CD14-positive monocyte (primary cell): ENCODE results near the gene RECQL5. TPM values are rescaled to one million over a fixed set of nuclear protein-coding genes. Genes with fewer than 3 reads are reported as not detected.
A peak's percentile ranks its signal among the peaks of the same experiment; 100 is the strongest.

Experiments used
- DNase-seq, 3 donors: peaks; one replicate each; pipeline ENCODE4 v3.0.0-alpha.2; 2011 to 2022
- H2AFZ ChIP-seq: 2 replicates; pipeline ENCODE4 v1.6.0; 2012; ENCODE audit warnings: mild to moderate bottlenecking, low read depth, low read length, inconsistent platforms; ENCODE audit not compliant: insufficient read depth, poor library complexity, severe bottlenecking
- H3K27ac ChIP-seq, 2 donors: 1 replicate in 1 of 2; 2 replicates in 1 of 2; pipeline ENCODE4 v1.5.1; 2012 to 2013; ENCODE audit warnings: low read length in 2 of 2, control low read depth in 1 of 2, inconsistent platforms in 1 of 2, low read depth in 1 of 2, mild to moderate bottlenecking in 1 of 2
- H3K27me3 ChIP-seq, 2 donors: one replicate each; pipeline versions ENCODE4 v1.6.0 to v1.6.1; 2011 to 2013; ENCODE audit warnings: low read length in 2 of 2; ENCODE audit not compliant: control insufficient read depth in 2 of 2, insufficient read depth in 2 of 2
- H3K36me3 ChIP-seq, 2 donors: replicated peaks in 1 of 2; 1 replicate in 1 of 2; 2 replicates in 1 of 2; pipeline versions ENCODE4 v1.5.1 to v1.6.1; 2012 to 2013; ENCODE audit warnings: low read length in 2 of 2, control low read depth in 1 of 2, inconsistent platforms in 1 of 2, mild to moderate bottlenecking in 1 of 2; ENCODE audit not compliant: insufficient read depth in 2 of 2, control insufficient read depth in 1 of 2
- H3K4me1 ChIP-seq, 2 donors: 1 replicate in 1 of 2; 2 replicates in 1 of 2; pipeline versions ENCODE4 v1.5.1 to v1.6.1; 2012 to 2013; ENCODE audit warnings: low read length in 2 of 2, control low read depth in 1 of 2, inconsistent platforms in 1 of 2, mild to moderate bottlenecking in 1 of 2, moderate library complexity in 1 of 2; ENCODE audit not compliant: insufficient read depth in 2 of 2, control insufficient read depth in 1 of 2
- H3K4me2 ChIP-seq: replicated peaks from 2 replicates; pipeline ENCODE3; 2012; ENCODE audit warnings: low read length, moderate library complexity, mild to moderate bottlenecking; ENCODE audit not compliant: poor library complexity, severe bottlenecking; ENCODE audit errors: extremely low read depth
- H3K4me3 ChIP-seq, 3 experiments: fragments of 200-600 bp in 1 of 3; sonication (generic) in 1 of 3; replicated peaks in 1 of 3; 1 replicate in 2 of 3; 2 replicates in 1 of 3; pipeline ENCODE4 v1.5.1; 2011 to 2013; ENCODE audit warnings: low read length in 3 of 3, mild to moderate bottlenecking in 3 of 3, control low read depth in 2 of 3, low read depth in 2 of 3, inconsistent platforms in 1 of 3, moderate library complexity in 1 of 3
- H3K79me2 ChIP-seq: 2 replicates; pipeline ENCODE4 v1.6.0; 2012; ENCODE audit warnings: mild to moderate bottlenecking, control low read depth, inconsistent platforms, low read length, moderate library complexity; ENCODE audit not compliant: insufficient read depth
- H3K9ac ChIP-seq: 2 replicates; pipeline ENCODE4 v1.6.0; 2017; ENCODE audit warnings: low read length, mild to moderate bottlenecking; ENCODE audit not compliant: insufficient read depth, poor library complexity, severe bottlenecking
- H3K9me3 ChIP-seq, 2 donors: replicated peaks in 1 of 2; 1 replicate in 1 of 2; 2 replicates in 1 of 2; pipeline versions ENCODE4 v1.5.1 to v1.6.1; 2012 to 2013; ENCODE audit warnings: low read length in 2 of 2, control low read depth in 1 of 2; ENCODE audit not compliant: control insufficient read depth in 1 of 2, insufficient read depth in 1 of 2
- H4K20me1 ChIP-seq: 2 replicates; pipeline ENCODE4 v1.6.0; 2012; ENCODE audit warnings: mild to moderate bottlenecking, low read length, control low read depth, moderate library complexity; ENCODE audit not compliant: insufficient read depth
- H3K27ac Mint-ChIP-seq, 7 donors: one replicate each; pipeline ENCODE4 v1.8.0; 2020; ENCODE audit warnings: mild to moderate bottlenecking in 7 of 7, mixed read lengths in 7 of 7, moderate library complexity in 6 of 7, inconsistent platforms in 2 of 7
- H3K27me3 Mint-ChIP-seq, 3 donors: one replicate each; pipeline ENCODE4 v1.8.0; 2021 to 2022; ENCODE audit warnings: low read depth in 3 of 3, mild to moderate bottlenecking in 3 of 3, mixed read lengths in 3 of 3, moderate library complexity in 3 of 3, inconsistent platforms in 1 of 3
- H3K36me3 Mint-ChIP-seq, 2 donors: one replicate each; pipeline ENCODE4 v1.8.0; 2020; ENCODE audit warnings: mixed read lengths in 2 of 2, inconsistent platforms in 1 of 2, mild to moderate bottlenecking in 1 of 2
- H3K4me1 Mint-ChIP-seq: one replicate; pipeline ENCODE4 v1.8.0; 2020; ENCODE audit warnings: mild to moderate bottlenecking, mixed read lengths
- H3K4me3 Mint-ChIP-seq, 2 donors: one replicate each; pipeline ENCODE4 v1.8.0; 2020; ENCODE audit warnings: mild to moderate bottlenecking in 2 of 2, mixed read lengths in 2 of 2, moderate library complexity in 1 of 2
- H3K9me3 Mint-ChIP-seq, 7 donors: one replicate each; pipeline ENCODE4 v1.8.0; 2020 to 2022; ENCODE audit warnings: mixed read lengths in 7 of 7, mild to moderate bottlenecking in 6 of 7, moderate library complexity in 6 of 7, inconsistent platforms in 2 of 7
- CTCF ChIP-seq: fragments of 200-600 bp; IDR thresholded peaks from one replicate; pipeline ENCODE4 v1.8.0; 2022; ENCODE audit warnings: antibody characterized with exemption, mild to moderate bottlenecking
- WGBS: methylation state at CpG from one replicate; pipeline ENCODE4 v1.1.5; 2013; ENCODE audit warnings: missing lambda C conversion rate; ENCODE audit not compliant: insufficient coverage; 5-methylcytosine and 5-hydroxymethylcytosine counted together
- intact Hi-C, 2 donors: fragments of 100-400 bp; cut with micrococcal nuclease; formaldehyde crosslinking; loops; one replicate each; pipeline versions ENCODE4 v1.15.0 to v1.15.1; 2023
- polyA plus RNA-seq, 3 donors: library from polyadenylated mRNA; depleted of rRNA in 1 of 3; unstranded in 2 of 3; stranded (reverse) in 1 of 3; fragments of 300-500 nt in 2 of 3; fragments of >200 nt in 1 of 3; fragmentation: Illumina TruSeq in 2 of 3; gene quantifications; 1 replicate in 2 of 3; 2 replicates in 1 of 3; pipeline ENCODE4 v1.2.3, GENCODE V29; 2012 to 2021

Gene RECQL5
- polyA plus RNA-seq, 3 donors = 3.1 to 27.7 (median 4.4) TPM

DNA sequence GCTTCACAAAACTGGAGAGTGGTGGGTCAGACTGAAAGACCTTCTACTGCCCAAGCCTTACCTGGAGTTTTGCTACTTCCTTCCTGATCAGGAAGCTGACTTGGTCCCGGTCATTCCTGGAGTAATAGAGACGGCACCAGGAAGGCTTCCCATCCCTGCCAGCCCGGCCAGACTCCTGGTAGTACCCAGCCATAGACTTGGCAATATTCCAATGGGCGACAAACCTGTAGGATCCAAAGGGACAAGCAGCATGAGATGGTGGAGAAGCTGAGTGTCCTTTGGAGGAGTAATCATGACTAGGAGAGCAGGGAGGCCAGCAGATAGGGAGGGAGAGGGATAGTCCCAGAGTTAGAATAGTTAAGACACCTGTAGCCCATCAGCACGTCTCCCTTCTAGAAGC, 8.7 kb downstream of the RECQL5 start:
- no peaks in the 10 kb centered on the region for H3K27me3 ChIP-seq
- H2AFZ ChIP-seq = no peak overlapping the region
- no peaks in the 10 kb centered on the region for H3K9me3 Mint-ChIP-seq
- 94% methylated on average over 5 of the region's 5 CpGs for WGBS
- DNase-seq = no peak
- no peaks in the 10 kb centered on the region for H3K9me3 ChIP-seq
- H3K4me3 Mint-ChIP-seq = no peak overlapping the region
- H3K27me3 Mint-ChIP-seq = no peaks in the 10 kb centered on the region
- H4K20me1 ChIP-seq = no peaks in the 10 kb centered on the region
- peak overlapping the region in 3 of 7 donors; percentile 22 to 65 (median 50) for H3K27ac Mint-ChIP-seq
- H3K27ac ChIP-seq = no peak overlapping the region
- H3K4me3 ChIP-seq = no peak overlapping the region
- peaks cover 15 to 17% of the 10 kb centered on the region in 2 donors for H3K4me1 ChIP-seq
- no peaks in the 10 kb centered on the region for H3K79me2 ChIP-seq
- H3K36me3 ChIP-seq = peaks cover 44 to 53% of the 10 kb centered on the region in 2 donors
- no peak overlapping the region for H3K4me2 ChIP-seq
- H3K36me3 Mint-ChIP-seq = peaks cover 42 to 76% of the 10 kb centered on the region in 2 donors
- H3K9ac ChIP-seq = no peak overlapping the region
- peaks cover 18% of the 10 kb centered on the region for H3K4me1 Mint-ChIP-seq
- intact Hi-C loops = no loop called here
- TF ChIP-seq CTCF = no peak

DNA sequence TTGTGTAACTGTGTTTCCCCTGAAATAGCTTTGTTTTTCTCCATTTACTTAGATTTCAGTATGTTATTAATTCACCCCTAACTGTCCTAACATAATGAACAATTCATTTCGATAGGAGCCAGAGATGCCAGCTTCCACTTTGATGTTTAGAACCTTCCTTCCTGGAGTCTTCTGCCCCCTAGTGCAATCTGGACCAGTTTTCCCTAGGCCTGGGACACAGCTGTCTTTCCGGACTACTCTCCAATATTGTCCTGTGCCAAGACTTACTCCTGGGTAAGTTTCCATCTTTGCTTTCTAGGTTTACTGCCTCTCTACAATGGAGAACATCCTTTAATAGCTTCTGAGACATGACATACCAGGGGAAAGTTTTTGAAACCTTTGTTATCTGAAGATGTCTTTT, 12.8 kb downstream of the RECQL5 start:
- Mint-ChIP-seq H3K4me3 (peak overlapping the region in 1 of 2 donors; percentile 52), H3K27me3 (peaks cover 0 to 3% (median 0%) of the 10 kb centered on the region in 3 donors), H3K36me3 (peaks cover 43 to 78% of the 10 kb centered on the region in 2 donors), H3K4me1 (peaks cover 27% of the 10 kb centered on the region), H3K27ac (peak overlapping the region; percentile 69 to 91 (median 81)), H3K9me3 (peaks cover 0 to 2% (median 0%) of the 10 kb centered on the region in 7 donors)
- Histone ChIP-seq H3K4me3 (peak overlapping the region in 1 of 3 experiments; percentile 17), H3K36me3 (peaks cover 38 to 44% of the 10 kb centered on the region in 2 donors), H3K9me3 (no peaks in the 10 kb centered on the region), H3K79me2 (no peaks in the 10 kb centered on the region), H3K4me1 (peaks cover 22 to 25% of the 10 kb centered on the region in 2 donors), H2AFZ (no peak overlapping the region), H3K27me3 (no peaks in the 10 kb centered on the region), H3K4me2 (peak overlapping the region; percentile 37), H4K20me1 (no peaks in the 10 kb centered on the region), H3K9ac (peak overlapping the region; percentile 21), H3K27ac (peak overlapping the region in 1 of 2 donors; percentile 73)
- 20% methylated on average over 1 of the region's 2 CpGs for whole genome bisulfite sequencing
- no peak for TF ChIP-seq CTCF
- DNase-seq = peak in 1 of 3 donors; percentile 13
- intact Hi-C loops = no loop called here
